Neutrophil (primary cell): Measurements from ENCODE around the gene RBCK1.
"Not testable (repeated sequence)": the region's sequence is repeated elsewhere in the genome, so short reads cannot be mapped to it uniquely, and the experiment has no call there.

Experiments used
- H3K27ac ChIP-seq: fragments of 200-600 bp; sonication (generic); 2 replicates; pipeline ENCODE4 v1.5.1; 2016; ENCODE audit warnings: mild to moderate bottlenecking, moderate library complexity
- H3K27me3 ChIP-seq: fragments of 200-600 bp; sonication (generic); 2 replicates; pipeline ENCODE4 v1.6.0; 2016; ENCODE audit warnings: mild to moderate bottlenecking
- H3K36me3 ChIP-seq: fragments of 200-600 bp; sonication (generic); 2 replicates; pipeline ENCODE4 v1.5.1; 2017
- H3K4me1 ChIP-seq, 2 experiments: fragments of 200-600 bp in 1 of 2; sonication (generic) in 1 of 2; 1 replicate in 1 of 2; 2 replicates in 1 of 2; pipeline versions ENCODE4 v1.5.1 to v1.6.1; 2013 to 2016; ENCODE audit warnings: low read depth in 1 of 2, low read length in 1 of 2, mild to moderate bottlenecking in 1 of 2, moderate library complexity in 1 of 2; ENCODE audit not compliant: control insufficient read depth in 1 of 2, insufficient read depth in 1 of 2
- H3K4me3 ChIP-seq, 2 experiments: fragments of 200-600 bp in 1 of 2; sonication (generic) in 1 of 2; 1 replicate in 1 of 2; 2 replicates in 1 of 2; pipeline ENCODE4 v1.5.1; 2013 to 2016; ENCODE audit warnings: low read depth in 1 of 2, low read length in 1 of 2, mild to moderate bottlenecking in 1 of 2, moderate library complexity in 1 of 2
- H3K9me3 ChIP-seq: fragments of 200-600 bp; sonication (generic); 2 replicates; pipeline ENCODE4 v1.5.1; 2016
- TF ChIP-seq, protein P1 (sequence below): fragments of 200-600 bp; sonication (generic); IDR thresholded peaks from 2 replicates; pipeline ENCODE4 v1.5.1; 2016; ENCODE audit warnings: antibody characterized with exemption

The RBCK1 gene

DNA sequence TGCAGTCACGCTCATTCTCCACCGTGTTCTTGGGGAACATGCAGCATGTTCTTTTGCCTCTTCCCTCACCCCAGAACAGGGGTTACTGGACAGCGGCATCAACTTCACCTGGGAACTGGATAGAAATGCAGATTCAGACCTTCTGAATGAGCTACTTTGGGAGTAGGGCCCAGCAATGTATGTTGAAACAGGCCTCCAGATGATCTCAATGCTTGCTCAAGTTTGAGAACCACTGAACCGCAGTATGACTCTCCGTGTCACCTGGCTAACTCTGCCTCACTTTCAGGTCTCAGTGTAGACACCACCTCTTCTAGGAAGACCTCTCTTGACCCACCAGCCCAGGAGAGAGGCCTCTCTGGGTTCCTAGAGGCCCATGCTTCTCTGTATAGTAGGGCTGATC, 22.7 kb upstream of the RBCK1 start:
- Histone ChIP-seq H3K4me3 (no peak overlapping the region), H3K4me1 (peaks cover 23 to 29% of the 10 kb centered on the region in 2 experiments), H3K9me3 (no peaks in the 10 kb centered on the region), H3K27me3 (no peaks in the 10 kb centered on the region), H3K27ac (peak overlapping the region; percentile 59), H3K36me3 (peaks cover 29% of the 10 kb centered on the region)
- TF ChIP-seq, protein P1, sequence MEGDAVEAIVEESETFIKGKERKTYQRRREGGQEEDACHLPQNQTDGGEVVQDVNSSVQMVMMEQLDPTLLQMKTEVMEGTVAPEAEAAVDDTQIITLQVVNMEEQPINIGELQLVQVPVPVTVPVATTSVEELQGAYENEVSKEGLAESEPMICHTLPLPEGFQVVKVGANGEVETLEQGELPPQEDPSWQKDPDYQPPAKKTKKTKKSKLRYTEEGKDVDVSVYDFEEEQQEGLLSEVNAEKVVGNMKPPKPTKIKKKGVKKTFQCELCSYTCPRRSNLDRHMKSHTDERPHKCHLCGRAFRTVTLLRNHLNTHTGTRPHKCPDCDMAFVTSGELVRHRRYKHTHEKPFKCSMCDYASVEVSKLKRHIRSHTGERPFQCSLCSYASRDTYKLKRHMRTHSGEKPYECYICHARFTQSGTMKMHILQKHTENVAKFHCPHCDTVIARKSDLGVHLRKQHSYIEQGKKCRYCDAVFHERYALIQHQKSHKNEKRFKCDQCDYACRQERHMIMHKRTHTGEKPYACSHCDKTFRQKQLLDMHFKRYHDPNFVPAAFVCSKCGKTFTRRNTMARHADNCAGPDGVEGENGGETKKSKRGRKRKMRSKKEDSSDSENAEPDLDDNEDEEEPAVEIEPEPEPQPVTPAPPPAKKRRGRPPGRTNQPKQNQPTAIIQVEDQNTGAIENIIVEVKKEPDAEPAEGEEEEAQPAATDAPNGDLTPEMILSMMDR, result no peak

DNA sequence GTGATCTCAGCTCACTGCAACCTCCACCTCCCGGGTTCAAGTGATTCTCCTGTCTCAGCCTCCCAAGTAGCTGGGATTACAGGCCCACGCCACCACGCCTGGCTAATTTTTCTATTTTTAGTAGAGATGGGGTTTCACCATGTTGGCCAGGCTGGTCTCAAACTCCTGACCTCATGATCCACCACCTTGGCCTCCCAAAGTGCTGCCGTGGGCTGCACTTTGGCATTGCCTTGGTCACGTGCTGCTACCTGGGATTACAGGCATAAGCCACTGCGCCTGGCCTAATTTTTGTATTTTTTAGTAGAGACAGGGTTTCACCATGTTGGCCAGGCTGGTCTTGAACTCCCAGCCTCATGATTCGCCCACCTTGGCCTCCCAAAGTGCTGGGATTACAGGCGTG, 21.5 kb upstream of the RBCK1 start:
- Histone ChIP-seq H3K36me3 (peaks cover 40% of the 10 kb centered on the region), H3K4me1 (peaks cover 15 to 29% of the 10 kb centered on the region in 2 experiments), H3K27ac (peak overlapping the region; percentile 59)
- not testable (repeated sequence) for H3K27me3 ChIP-seq, H3K9me3 ChIP-seq, H3K4me3 ChIP-seq

DNA sequence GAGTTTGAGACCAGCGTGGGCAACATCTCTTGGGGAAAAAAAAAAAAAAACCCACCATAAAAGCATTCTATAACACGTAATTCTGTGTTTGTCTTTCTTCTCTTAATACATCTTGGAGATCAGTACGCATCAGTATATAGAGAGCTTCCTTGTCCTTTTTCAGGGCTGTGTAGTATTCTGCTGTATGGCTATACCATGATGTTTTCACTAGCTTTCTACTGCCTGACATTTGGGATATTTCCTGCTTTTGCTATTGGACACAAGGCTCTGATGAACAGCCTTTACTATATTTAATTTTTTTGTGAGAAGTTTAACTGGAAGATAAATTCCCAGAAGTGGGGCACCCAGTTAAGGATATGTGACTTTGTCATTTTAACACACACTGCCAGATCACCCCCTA, 20.6 kb upstream of the RBCK1 start:
- no peak overlapping the region for H3K27ac ChIP-seq
- H3K27me3 ChIP-seq, result no peaks in the 10 kb centered on the region
- H3K9me3 ChIP-seq, result no peaks in the 10 kb centered on the region
- peaks cover 49% of the 10 kb centered on the region for H3K36me3 ChIP-seq
- H3K4me3 ChIP-seq, result no peak overlapping the region
- H3K4me1 ChIP-seq, result peaks cover 8 to 21% of the 10 kb centered on the region in 2 experiments
- TF ChIP-seq, protein P1, result no peak

DNA sequence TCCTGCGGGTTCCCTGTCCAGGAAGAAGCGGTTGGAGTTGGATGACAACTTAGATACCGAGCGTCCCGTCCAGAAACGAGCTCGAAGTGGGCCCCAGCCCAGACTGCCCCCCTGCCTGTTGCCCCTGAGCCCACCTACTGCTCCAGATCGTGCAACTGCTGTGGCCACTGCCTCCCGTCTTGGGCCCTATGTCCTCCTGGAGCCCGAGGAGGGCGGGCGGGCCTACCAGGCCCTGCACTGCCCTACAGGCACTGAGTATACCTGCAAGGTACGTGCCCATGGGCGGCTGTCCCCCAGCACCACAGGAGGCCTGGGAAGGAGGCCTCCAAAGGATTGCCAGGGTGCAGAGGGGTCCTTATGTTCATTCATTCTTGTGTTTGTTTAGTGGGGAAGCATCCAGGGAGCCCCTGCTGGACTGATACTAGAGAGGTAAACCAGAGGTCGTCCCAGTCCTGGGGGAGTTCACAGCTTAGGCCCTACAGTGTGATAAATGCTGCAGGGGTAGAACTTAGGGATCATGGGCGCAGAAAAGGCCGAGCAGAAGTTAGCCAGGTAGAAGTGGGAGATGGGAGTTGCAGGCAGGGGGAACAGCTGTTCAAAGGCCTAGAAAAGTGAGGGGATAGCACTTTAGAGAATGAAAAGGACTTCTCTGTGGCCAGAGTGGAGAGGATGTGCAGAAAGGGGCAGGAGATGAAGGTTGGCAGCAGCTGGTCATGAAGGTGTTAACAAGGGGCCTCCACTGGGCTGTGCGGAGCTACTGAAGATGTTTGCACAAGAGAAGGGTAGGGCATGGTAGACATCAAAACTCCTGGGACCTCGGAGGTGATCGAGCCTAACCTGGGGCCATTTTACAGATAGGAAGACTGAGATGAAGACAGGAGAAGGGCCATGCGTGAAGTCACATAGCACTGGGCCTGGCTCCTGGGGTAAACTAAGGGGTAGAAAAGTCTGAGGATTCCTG, 19.8 kb upstream of the RBCK1 start:
- Histone ChIP-seq H3K4me1 (peaks cover 6 to 14% of the 10 kb centered on the region in 2 experiments), H3K4me3 (no peak overlapping the region), H3K27ac (no peak overlapping the region), H3K27me3 (no peaks in the 10 kb centered on the region), H3K9me3 (no peaks in the 10 kb centered on the region), H3K36me3 (peaks cover 57% of the 10 kb centered on the region)
- TF ChIP-seq, protein P1, result no peak

DNA sequence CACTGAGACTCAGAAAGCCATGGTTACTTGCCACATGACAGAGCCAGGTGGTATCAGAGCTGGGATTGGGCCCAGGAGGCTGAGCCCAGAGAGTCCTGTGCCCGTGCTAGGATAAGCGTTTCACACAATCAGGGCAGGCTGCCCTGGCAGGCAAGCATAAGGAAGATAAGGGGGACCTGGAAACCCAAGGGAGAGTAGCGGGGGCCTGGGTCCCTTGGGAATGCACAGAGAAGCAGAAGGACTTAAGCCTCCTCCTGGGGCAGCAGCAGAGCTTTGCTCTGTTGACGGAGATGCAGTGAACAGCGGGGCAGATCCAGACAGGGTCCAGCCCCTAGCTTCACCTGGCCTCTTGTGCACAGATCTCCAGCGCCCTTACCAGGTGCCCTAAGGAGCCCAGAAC, 18.9 kb upstream of the RBCK1 start:
- peaks cover 6 to 14% of the 10 kb centered on the region in 2 experiments for H3K4me1 ChIP-seq
- no peak overlapping the region for H3K4me3 ChIP-seq
- H3K27me3 ChIP-seq, result no peaks in the 10 kb centered on the region
- no peak overlapping the region for H3K27ac ChIP-seq
- H3K36me3 ChIP-seq, result peaks cover 64% of the 10 kb centered on the region
- TF ChIP-seq, protein P1, result no peak
- H3K9me3 ChIP-seq, result no peaks in the 10 kb centered on the region

DNA sequence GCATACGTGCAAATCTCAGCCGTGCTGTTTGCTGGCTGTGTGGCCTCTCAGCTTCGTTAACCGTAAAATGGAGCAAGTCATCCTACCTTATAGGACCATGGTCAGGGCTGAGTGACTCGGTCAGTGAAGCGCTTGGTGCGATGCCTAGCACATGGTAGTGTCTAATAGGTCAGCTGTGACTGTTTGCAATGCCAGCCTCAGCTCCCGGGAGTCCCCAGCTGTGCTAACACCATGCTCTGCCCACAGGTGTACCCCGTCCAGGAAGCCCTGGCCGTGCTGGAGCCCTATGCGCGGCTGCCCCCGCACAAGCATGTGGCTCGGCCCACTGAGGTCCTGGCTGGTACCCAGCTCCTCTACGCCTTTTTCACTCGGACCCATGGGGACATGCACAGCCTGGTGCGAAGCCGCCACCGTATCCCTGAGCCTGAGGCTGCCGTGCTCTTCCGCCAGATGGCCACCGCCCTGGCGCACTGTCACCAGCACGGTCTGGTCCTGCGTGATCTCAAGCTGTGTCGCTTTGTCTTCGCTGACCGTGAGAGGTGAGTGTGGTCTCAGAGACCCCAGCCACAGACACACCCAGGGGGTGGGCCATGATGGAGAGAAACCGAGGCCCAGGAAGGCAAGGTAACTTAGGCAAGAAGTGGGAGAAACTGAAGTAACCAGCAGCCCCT, 16.9 kb upstream of the RBCK1 start:
- H3K9me3 ChIP-seq, result no peaks in the 10 kb centered on the region
- no peaks in the 10 kb centered on the region for H3K27me3 ChIP-seq
- peaks cover 83% of the 10 kb centered on the region for H3K36me3 ChIP-seq
- H3K4me1 ChIP-seq, result peaks cover 0 to 2% of the 10 kb centered on the region in 2 experiments
- H3K4me3 ChIP-seq, result no peak overlapping the region
- H3K27ac ChIP-seq, result no peak overlapping the region
- TF ChIP-seq, protein P1, result no peak

DNA sequence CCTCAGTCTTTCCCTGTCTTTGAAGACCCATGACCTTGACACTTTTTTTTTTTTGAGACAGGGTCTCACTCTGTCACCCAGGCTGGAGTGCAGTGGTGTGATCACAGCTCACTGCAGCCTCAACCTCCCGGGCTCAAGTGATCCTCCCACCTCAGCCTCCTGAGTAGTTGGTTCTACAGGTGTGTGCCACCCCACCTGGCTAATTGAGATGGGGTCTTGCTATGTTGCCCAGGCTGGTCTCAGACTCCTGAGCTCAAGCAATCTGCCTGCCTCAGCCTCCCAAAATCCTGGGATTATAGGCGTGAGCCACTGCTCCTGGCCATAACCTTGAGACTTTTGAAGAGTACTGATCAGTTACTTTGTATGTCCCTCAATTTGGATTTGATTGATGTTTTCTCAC, 14.8 kb upstream of the RBCK1 start:
- H3K27me3 ChIP-seq, H3K4me3 ChIP-seq, H3K4me1 ChIP-seq, H3K27ac ChIP-seq, H3K9me3 ChIP-seq: not testable (repeated sequence)
- H3K36me3 ChIP-seq, result peaks cover 96% of the 10 kb centered on the region
